GM19240 (cell line): ENCODE measurements around the gene PLTP.
"Not testable (repeated sequence)": the region's sequence is repeated elsewhere in the genome, so short reads cannot be mapped to it uniquely, and the experiment has no call there.

Source experiments
- DNase-seq: peaks from one replicate; pipeline ENCODE4 v3.0.0; 2011; ENCODE audit warnings: low spot score; ENCODE audit not compliant: insufficient read length

PLTP gene, protein sequence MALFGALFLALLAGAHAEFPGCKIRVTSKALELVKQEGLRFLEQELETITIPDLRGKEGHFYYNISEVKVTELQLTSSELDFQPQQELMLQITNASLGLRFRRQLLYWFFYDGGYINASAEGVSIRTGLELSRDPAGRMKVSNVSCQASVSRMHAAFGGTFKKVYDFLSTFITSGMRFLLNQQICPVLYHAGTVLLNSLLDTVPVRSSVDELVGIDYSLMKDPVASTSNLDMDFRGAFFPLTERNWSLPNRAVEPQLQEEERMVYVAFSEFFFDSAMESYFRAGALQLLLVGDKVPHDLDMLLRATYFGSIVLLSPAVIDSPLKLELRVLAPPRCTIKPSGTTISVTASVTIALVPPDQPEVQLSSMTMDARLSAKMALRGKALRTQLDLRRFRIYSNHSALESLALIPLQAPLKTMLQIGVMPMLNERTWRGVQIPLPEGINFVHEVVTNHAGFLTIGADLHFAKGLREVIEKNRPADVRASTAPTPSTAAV

DNA sequence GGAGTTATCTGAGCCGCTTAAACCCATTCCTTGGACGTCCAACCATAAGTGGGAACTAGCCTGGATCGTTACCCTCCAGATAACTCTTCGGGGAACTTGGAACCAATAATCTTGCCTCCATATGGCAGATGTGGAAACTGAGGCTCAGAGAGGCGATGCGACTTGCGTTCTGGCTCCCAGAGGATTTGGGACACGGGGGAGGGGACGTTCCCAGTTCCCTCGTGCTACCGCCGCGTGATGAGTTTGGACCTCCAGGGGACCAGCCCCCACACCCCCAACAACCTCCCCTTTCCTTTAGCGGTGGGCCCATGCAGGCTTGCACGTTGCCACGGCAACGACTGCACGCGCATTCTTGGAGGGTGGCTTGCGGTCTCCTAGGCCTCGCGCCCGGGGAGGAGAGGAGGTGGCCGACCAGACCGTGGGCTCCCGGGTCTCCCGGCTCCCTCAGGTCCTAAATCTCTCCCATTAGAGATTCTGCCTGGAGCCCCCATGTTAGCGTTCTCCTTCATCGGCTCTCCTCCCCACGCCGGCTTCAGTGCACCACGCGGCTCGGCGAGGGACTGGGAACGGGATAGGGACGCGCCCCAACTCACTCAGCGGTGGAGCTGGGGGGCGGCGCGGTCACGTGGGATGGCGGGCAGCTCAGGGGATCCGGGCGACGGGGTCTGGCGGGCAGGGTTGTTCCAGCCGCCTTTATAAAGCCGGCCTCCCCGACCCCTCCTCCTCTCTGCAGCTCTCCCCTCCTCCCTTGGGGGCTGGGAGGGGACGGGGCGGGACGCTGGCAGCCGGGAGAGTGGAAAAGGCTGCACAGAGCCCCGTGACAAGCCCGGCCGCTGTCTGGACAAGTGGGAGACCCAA is at the start of gene PLTP:
Gene PLTP, minus strand, starts transcription at position 670 of the 858 bp plus-strand sequence. CDS start 703 bp downstream, outside the sequence.
- no peak for DNase-seq

DNA sequence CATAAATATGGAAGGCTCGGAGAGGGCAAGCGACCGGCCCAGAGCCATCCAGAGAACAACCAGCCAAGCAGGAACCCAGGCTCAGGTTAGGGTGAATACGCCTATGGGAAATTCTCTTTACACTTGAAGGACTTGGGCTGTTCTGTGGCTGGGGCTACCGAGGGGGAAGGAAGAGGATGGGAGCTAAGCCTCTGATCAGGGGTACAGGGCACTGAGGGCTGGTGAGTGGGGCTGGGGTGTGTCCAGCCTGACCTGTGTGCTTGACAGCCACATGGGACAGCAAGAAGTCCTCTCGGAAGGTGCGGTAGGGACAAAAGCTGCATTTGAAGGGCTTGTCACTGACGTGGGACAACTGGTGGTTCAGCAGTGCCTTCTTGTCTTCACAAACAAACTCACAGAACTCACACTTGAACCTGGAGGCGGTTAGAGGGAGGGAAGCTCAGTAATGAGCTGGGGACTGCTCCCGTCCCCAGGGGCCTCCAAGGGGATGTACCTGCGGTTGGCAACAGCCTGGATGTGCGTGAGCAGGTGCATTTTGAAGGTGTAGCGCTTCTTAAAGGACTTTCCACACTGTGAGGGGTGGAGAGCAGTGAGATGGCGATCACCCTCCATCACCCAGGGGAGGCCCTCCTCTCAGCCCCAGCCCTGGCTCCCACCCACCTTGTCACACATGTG is 48.1 kb upstream of the PLTP start:
- no peak for DNase-seq

DNA sequence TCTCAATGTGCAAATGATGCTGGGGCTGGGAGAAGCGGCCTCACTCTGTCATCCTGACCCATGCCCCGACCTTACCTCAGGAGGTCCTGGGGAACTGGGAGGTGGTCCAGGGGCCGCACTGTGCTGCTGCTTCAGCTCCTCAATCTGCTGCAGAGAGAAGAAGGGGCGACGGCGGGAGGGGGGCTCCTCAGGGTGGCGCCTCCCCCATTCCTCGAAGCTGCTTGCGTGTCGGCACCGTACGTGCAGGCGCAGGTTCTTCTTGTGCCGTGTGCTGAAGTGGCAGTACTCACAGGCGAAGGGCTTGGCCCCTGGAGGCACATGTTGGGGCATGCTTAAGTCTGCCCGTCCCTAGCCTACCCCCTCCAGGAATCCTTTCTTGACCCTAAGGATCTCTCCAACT is 47.2 kb upstream of the PLTP start:
- no peak for DNase-seq

DNA sequence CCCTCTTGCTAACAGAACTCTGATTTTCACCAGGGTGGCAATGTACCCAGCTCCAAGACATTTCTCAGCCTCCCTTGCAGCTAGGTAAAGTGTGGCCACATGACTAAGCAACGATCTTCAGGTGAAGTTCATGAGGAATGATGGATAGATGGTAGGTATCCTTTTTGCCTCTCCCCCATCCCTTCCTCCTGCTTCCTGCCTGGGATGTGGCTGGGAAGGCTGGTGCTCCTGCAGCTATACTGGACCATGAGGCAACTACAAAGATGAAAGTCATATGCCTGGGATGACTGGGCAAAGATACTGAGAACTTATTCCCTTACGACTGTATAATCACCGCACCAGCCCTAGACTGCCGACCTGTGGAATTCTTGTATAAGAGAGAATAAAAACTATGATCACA is 46.6 kb upstream of the PLTP start:
- no peak for DNase-seq

DNA sequence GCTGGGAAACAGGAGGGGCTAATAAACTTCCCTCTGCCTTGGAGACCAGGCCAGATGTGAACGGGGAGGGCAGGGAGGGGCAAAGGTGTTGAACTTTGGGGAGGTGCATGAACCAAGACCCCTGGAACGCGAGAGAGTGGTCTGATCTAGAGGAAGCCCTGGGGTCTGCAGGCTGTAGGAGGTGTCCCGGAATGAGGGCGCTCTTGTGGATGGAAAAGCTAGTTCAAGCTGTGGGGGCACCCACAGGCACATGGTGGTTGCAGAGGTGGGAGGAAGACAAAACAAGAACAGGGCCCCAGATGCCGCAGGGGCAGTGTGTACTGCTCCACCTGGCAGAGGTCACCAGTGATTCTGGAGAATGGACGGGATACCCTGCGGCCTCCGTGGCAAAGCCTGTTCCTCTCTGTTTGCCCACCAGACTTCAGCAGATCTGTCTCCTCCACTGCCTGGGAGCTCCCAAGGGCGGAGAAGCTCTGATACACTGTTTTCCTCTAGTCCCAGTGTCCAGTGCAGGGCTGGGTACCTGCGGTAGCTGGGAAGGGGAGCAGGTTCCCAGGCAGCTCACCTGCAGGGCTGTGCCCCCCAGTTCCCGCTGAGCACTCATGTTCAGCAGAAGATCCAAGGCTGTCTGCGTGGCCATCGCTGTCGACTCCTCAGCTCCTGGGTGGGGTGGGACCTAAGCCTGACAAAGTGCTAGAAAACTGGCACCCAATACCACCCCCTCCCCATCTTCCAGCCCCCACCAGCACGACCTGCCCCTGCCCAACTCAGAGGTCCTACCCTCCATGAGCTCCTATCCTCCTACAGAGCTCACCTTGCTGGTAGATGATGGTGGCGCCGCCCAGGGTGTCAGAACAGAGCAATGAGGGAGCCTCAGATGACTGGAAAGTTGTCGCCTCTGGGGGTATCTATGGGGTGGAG is 45.3 kb upstream of the PLTP start:
- DNase-seq = no peak

DNA sequence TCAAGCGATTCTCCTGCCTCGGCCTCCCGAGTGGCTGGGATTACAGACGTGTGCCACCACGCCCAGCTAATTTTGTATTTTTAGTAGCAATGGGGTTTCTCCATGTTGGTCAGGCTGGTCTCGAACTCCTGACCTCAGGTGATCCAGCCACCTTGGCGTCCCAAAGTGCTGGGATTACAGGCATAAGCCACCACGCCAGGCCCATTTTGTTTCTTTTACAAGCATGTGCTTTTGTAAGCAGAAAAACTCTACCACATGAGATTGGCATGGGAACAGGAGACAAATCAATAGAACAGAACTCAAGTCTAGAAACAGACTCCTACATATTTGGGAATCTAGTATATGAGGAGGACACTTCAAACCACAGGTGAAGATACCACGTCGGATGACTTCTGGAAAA is 44.4 kb upstream of the PLTP start:
- not testable (repeated sequence) for DNase-seq

DNA sequence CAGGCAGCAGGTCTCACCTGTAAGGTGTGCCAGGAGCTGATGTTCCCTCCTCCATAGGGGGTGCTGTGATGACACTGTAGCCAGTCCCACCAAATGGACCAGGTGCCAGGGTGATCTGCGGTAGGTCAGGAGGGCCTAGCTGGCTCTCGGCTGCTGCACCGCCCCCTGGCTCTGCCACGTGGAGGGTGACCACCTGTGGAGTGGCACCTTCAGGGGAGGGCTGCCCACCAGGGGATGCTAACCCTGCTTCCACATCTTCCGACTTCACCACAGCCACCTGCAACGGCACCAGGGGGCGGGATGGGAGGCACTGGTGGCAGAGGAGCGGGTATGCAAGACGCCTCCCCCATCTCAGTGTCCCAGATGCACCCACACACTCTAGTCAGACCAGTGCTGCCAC is 41.7 kb upstream of the PLTP start:
- no peak for DNase-seq

DNA sequence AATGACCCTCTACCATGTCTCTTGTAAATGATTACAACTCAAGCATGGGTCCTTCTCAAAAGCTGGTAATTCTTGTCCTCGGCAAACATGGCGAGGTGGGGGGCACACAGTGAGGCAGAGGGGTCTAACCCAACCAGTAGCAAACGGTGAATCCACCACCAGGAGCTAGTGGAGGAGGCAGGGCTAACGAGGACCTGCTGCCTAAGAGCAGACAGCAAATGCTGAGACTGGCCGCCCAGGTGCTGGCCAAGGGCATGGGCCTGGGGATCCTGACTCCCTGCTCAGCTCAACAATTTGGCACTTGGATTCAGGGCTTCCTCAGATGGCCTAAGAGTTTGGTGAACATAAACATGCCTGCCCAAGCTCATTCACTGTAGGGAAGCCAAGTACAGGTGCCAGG is 40.9 kb upstream of the PLTP start:
- DNase-seq = no peak

DNA sequence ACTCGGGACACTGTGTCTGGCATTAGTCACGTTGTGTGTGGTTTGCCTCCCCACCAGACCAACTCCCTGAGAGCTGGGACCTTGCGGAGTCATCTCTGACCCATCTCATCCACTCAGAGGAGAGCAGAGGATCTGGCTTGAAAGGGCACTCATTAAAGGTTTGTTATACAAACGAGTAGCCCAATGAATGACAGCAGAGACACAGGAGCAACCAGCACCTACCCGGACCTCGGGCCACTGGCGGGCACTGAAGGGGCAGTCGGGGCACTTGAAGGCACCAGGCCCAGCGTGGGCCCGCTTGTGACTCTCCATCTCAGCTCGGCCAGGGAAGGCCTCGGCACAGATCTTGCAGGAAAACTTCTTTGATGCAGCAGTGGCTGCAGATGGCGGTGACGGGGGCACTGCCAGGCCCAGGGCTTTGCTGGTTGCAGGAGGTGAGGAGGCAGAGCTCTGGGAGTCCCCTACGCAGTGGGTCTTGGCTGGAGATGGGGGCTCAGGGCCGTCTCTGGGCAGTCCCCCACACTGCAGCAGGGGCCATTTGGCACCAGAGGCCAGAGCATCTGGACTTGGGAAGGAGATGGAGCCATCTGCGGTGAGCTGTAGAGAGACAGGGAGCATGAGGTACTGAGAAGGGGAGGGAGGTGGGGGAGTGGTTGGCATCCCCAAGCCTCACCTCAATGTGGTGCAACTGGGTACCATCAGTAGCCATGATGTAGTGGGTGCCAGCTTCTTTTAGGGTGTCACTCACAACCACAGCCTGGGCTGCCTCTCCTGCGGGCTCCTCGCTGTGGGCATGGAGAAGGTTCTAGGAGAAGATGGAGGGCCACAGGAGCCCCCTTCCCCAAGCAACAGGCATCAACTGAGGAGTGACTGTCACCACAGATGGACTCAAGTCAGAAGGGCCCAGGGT is 40.2 kb upstream of the PLTP start:
- DNase-seq = no peak

DNA sequence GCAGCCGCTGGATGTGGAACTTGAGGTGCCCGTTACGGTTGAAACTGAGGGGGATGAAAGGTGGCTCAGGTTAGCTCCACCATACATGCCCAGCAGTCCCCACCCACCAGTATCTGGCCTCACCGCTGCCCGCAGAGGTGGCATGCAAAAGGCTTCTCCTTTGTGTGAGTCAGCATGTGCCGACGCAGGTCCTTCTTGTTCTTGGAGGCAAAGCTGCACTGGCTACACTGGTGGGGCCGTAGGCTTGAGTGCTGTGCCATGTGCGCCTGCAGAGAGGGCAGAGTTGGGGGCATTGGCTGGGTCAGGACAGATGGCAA is 38.3 kb upstream of the PLTP start:
- no peak for DNase-seq

DNA sequence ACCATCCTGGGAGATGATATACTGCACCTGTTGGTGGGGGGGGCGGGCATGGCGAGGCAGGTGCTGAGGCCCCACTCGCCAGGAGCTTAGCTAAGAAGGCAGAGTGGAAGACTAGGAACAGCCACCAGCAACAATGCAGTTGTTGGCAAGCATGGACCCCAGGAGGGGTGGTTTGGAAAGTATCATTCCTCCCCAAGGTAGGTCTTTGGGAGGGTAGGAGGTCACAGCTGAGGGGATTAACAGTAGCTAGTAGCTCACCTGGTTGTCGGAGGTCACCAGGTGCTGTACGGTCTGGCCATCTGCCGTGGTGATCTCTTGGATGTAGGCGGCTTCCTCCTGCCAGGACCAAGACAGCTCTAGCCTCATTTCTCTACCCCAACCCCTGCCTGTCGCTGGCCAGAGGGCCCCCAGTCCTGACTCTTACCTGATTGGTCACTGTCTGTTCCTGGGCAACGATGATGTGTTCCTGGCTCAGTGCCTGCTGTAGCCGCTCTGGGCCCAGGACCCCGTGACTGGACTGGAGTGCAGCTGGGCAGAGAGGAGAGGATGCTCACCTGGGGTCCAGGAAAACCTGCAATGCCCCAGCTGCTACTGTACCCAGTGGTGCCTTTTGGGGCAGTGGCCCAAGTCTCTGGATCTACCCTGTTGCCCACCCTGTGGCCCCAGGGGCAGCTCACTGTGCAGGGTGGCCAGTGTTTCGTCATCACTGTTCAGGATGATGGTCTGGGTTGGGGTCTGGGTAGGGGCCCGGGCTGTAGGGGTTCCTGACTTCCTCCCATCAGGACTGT is 37.8 kb upstream of the PLTP start:
- no peak for DNase-seq

DNA sequence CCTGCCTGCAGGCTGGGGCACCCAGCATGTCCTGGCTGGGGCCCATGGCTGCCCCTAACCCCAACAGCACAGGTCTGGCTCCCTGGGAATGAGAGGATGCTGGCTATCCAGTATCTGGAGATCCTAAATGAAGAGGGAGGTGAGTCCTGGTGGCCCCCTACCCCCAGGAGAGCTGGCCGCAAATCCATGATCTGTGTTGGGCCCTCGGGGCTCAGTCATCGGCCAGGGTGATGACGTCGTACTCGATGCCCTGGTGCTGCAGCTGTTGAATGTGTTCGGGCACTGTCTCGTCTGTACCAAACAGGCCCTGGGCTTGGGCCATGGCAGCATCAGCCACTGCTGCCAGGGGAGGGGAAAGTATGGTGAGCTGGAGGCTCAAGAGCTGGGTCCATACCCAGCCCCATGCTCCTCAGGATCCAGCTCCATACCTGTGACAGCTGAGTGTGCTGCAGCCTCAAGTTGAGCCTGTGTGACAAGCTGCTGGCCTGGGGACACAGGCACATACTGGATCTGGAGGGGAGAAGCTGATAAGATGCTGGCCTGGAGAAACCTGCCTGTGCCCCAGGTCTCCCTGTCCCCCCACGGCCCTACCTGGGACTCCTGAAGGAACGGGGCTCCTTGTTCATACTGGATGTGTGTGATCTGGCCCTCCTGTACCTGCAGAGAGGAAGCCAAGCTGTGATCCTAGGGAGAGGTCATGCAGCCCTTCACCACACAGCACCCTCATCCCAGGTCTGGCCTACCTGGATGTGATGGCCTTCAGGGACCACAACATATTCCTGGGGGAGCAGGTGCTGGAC is 37.0 kb upstream of the PLTP start:
- no peak for DNase-seq

DNA sequence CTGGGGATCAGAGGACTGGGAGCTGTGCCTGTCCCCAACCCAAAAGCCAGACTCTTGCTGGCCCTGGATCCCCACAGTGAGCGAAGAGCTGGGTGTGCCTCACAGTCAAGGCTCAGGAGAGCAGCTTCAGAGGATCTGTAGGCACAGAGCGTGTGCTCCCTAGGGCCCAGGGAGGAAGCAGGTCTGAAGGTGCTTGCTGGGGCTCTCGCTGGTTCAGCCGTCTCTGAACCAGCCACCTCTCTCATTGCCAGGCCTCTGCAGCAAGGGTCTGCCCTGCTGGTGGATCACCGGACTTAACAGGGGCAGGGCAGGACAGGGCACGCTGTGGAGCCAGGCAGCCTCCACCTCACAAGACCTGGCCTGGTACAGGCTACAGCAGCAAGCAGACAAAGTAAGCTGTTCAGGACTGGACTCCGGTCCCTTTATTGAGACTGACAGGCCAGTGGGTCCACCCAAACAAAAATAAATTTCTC is 36.3 kb upstream of the PLTP start:
- DNase-seq = no peak

DNA sequence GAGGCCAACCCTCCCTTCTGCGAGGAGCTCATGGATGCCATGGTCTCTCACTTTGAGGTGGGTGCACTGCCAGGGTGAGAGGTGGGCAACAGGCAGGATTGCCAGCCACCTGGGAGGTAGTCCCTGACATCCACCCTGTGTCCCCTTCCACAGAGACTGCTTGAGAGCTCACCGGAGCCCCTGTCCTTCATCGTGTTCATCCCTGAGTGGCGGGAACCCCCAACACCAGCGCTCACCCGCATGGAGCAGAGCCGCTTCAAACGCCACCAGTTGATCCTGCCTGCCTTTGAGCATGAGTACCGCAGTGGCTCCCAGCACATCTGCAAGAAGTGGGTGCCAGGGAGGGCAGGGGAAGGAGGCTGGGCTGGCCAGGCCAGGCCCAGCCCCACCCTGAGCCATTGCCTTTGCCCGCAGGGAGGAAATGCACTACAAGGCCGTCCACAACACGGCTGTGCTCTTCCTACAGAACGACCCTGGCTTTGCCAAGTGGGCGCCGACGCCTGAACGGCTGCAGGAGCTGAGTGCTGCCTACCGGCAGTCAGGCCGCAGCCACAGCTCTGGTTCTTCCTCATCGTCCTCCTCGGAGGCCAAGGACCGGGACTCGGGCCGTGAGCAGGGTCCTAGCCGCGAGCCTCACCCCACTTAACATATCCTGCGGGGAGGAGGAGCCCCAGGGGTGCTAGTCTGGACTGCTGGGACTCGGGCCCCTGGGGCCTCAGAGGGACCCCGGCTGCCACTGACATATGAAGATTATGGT is 35.3 kb upstream of the PLTP start:
- no peak for DNase-seq

DNA sequence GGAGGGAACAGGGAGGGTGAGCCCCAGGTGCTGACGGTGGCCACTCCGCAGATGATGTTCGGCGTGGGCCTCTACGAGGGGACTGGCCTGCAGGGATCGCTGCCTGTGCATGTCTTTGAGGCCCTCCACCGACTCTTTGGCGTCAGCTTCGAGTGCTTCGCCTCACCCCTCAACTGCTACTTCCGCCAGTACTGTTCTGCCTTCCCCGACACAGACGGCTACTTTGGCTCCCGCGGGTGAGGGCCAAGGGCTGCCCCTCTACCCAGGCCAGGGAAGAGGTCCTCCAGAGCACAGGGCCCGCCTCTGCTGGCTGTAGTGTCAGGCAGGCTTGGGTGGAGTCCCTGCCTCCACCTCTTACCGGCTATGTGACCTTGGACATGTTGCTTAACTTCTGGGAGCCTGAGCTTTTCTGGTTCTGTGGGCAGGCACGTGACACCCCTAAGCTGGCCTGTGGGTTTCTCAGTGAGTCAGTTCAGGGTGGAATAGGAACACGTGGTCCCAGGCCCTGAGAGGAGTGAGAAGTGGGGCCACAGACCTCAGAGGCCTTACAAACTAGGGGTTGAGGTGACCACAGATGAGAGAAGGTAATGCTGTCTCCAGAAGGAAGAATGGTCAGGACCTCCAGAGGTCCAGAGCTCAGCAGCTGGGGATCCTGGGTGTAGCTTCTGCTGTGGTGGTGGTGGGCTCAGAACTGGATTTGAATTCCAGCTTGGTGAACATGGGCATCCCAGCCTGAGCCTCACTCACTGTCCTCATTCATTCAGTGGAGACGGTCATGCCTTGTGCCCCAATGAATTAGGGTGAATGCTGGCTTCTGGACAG is 34.4 kb upstream of the PLTP start:
- DNase-seq = no peak

DNA sequence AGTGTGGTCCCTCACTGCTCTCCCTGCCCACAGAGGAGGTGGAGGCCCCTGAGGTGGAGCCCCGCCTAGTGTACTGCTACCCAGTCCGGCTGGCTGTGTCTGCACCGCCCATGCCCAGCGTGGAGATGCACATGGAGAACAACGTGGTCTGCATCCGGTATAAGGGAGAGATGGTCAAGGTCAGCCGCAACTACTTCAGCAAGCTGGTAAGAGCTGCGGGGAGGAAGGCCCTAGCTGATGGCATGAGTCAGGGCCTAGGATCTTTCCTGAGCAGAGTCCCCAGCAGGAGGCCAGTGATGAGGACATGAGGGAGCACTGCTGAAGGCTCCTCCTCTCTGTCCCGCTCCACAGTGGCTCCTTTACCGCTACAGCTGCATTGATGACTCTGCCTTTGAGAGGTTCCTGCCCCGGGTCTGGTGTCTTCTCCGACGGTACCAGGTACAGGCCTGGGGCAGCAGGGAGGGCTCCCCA is 33.8 kb upstream of the PLTP start:
- DNase-seq = no peak
